ENCODE measurements around the gene PLA2G4F.

Gene PLA2G4F, protein sequence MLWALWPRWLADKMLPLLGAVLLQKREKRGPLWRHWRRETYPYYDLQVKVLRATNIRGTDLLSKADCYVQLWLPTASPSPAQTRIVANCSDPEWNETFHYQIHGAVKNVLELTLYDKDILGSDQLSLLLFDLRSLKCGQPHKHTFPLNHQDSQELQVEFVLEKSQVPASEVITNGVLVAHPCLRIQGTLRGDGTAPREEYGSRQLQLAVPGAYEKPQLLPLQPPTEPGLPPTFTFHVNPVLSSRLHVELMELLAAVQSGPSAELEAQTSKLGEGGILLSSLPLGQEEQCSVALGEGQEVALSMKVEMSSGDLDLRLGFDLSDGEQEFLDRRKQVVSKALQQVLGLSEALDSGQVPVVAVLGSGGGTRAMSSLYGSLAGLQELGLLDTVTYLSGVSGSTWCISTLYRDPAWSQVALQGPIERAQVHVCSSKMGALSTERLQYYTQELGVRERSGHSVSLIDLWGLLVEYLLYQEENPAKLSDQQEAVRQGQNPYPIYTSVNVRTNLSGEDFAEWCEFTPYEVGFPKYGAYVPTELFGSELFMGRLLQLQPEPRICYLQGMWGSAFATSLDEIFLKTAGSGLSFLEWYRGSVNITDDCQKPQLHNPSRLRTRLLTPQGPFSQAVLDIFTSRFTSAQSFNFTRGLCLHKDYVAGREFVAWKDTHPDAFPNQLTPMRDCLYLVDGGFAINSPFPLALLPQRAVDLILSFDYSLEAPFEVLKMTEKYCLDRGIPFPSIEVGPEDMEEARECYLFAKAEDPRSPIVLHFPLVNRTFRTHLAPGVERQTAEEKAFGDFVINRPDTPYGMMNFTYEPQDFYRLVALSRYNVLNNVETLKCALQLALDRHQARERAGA

DNA sequence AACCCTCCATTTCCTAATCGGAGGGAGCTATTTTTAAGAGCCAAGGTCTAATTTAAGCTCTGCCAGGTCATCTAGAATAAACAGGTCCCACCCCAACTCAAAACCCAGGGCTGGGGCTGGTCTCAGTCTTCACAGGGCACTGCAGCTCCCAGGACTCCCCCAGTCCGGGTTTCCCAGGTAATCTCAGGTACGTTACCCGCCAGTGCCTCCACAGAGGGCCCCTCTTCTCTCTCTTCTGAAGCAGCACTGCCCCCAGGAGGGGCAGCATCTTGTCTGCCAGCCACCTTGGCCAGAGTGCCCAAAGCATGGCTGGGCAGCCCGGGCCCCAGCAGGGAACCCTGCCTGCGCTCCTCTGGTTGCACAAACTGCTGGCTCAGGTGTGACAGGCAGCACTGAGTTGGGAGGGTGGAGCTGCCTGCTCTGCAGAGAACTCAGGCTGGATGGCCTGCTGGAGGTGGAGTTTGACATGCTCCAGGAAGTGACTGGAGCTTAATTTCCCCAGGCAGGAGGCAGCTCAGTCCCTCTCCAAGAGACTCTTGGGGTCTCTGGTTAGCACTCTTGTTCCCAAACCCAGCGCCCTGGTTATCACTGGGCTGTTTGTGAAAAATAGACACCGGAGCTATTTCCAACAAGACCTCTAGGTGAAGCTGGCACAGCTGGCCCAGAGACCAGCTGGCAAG is at the start of gene PLA2G4F:
Gene PLA2G4F, minus strand, starts transcription at position 394 of the 680 bp plus-strand sequence. Its CDS starts 87 bp downstream, at position 307.
- Histone ChIP-seq H3K9me3 (no peaks in the 10 kb centered on the region), H3K27ac (no peak within 1 kb of the TSS), H3K36me3 (peaks cover 33% of the 10 kb centered on the region), H3K27me3 (no peaks in the 10 kb centered on the region), H3K4me3 (ENCODE audit: low read depth in 1 of 2, low read length in 1 of 2) (no peak within 1 kb of the TSS), H3K4me1 (ENCODE audit: control insufficient read depth in 1 of 2, insufficient read depth in 1 of 2, low read depth in 1 of 2, low read length in 1 of 2) (no peaks in the 10 kb centered on the region)
- TF ChIP-seq, protein P1, sequence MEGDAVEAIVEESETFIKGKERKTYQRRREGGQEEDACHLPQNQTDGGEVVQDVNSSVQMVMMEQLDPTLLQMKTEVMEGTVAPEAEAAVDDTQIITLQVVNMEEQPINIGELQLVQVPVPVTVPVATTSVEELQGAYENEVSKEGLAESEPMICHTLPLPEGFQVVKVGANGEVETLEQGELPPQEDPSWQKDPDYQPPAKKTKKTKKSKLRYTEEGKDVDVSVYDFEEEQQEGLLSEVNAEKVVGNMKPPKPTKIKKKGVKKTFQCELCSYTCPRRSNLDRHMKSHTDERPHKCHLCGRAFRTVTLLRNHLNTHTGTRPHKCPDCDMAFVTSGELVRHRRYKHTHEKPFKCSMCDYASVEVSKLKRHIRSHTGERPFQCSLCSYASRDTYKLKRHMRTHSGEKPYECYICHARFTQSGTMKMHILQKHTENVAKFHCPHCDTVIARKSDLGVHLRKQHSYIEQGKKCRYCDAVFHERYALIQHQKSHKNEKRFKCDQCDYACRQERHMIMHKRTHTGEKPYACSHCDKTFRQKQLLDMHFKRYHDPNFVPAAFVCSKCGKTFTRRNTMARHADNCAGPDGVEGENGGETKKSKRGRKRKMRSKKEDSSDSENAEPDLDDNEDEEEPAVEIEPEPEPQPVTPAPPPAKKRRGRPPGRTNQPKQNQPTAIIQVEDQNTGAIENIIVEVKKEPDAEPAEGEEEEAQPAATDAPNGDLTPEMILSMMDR (IDR thresholded peaks at IDR 0.05) = no peak

DNA sequence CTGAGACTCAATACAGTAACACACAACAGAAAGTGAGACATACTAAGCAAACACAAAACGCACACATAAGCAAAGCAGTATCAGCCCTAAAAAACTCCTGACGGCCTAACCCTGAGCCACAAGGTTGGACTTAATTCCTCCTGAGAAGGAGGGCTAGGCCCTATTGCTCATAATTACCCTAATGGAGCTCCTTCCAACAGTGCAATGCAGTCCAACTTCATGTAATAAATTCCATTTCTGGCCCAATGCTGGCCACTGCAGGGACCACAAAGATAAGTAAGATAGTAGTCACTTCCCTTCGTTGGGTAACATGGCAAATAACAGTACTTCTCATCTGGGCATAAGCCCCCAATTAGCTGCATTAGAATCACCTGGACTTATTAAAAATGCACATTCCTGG is 47.5 kb upstream of the PLA2G4F start:
- Histone ChIP-seq H3K4me3 (ENCODE audit: low read depth in 1 of 2, low read length in 1 of 2) (no peak overlapping the region), H3K36me3 (peaks cover 19% of the 10 kb centered on the region), H3K27me3 (no peaks in the 10 kb centered on the region), H3K27ac (no peak overlapping the region), H3K4me1 (ENCODE audit: control insufficient read depth in 1 of 2, insufficient read depth in 1 of 2, low read depth in 1 of 2, low read length in 1 of 2) (peaks cover 25 to 28% of the 10 kb centered on the region in 2 experiments), H3K9me3 (no peaks in the 10 kb centered on the region)
- TF ChIP-seq, protein P1 (IDR thresholded peaks at IDR 0.05) = no peak

DNA sequence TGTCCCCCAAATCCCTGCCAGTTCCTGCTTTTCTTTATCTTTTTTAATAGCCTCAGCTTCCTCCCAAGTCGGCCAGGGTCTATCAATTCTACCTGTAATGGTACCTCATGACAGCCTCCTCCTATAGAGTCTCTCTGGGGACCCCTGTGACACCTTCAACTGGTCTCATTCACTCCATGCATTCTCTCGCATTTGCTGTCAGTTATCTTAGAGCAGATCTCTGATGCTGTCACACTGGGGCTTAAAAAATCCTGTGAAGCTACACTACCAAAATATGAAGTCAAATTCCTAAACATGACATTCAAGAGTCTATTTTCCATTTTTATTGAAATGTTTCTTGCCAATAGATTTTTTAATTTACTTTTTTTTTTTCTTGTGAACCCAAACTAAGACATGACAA is 46.2 kb upstream of the PLA2G4F start:
- Histone ChIP-seq H3K4me3 (ENCODE audit: low read depth in 1 of 2, low read length in 1 of 2) (no peak overlapping the region), H3K9me3 (no peaks in the 10 kb centered on the region), H3K27ac (no peak overlapping the region), H3K36me3 (peaks cover 31% of the 10 kb centered on the region), H3K27me3 (no peaks in the 10 kb centered on the region), H3K4me1 (ENCODE audit: control insufficient read depth in 1 of 2, insufficient read depth in 1 of 2, low read depth in 1 of 2, low read length in 1 of 2) (peaks cover 16 to 19% of the 10 kb centered on the region in 2 experiments)
- TF ChIP-seq, protein P1 (IDR thresholded peaks at IDR 0.05) = no peak

DNA sequence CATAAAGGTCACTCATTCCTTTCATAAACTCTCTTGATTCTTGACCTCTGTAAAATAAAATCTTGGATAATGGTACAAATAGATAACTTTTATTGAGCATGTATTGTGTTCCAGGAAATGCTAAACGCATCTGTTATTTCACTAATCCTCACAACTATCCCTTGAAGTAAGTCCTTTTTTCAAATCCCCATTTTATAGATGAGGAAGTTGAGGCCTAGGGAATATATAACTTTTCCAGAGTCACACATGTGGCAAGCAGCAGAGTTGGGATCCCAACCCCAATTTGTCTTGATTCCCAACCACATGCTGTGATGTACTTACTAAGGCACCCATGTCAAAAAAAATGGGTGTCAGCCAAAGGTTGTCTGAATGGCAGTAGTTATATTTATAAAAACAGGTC is 45.4 kb upstream of the PLA2G4F start:
- H3K27me3 ChIP-seq = no peaks in the 10 kb centered on the region
- no peak overlapping the region for H3K27ac ChIP-seq
- H3K4me1 ChIP-seq (ENCODE audit: control insufficient read depth in 1 of 2, insufficient read depth in 1 of 2, low read depth in 1 of 2, low read length in 1 of 2) = peaks cover 7 to 10% of the 10 kb centered on the region in 2 experiments
- no peaks in the 10 kb centered on the region for H3K9me3 ChIP-seq
- TF ChIP-seq, protein P1 (IDR thresholded peaks at IDR 0.05) = no peak
- H3K4me3 ChIP-seq (ENCODE audit: low read depth in 1 of 2, low read length in 1 of 2) = no peak overlapping the region
- peaks cover 37% of the 10 kb centered on the region for H3K36me3 ChIP-seq

DNA sequence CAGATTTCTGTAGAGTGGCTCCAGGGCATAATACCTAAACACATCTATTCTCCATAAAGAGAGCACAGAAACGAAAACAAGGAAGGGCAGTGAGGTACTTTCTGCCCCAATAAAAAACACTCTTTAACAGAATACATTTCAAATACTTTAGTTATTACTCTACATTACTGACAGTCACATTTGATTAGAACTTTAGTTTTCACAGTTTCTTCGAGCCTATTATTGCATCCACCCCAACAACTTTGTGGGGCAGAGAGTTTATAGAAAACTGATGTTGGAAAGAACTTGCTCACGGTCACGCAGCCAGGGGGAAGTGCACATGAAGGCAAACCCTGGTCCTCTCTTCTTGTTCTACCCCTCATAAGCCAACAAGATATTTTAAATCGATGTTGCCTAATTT is 42.7 kb upstream of the PLA2G4F start:
- H3K36me3 ChIP-seq = peaks cover 44% of the 10 kb centered on the region
- H3K4me1 ChIP-seq (ENCODE audit: control insufficient read depth in 1 of 2, insufficient read depth in 1 of 2, low read depth in 1 of 2, low read length in 1 of 2) = peaks cover 0 to 5% of the 10 kb centered on the region in 2 experiments
- no peaks in the 10 kb centered on the region for H3K9me3 ChIP-seq
- H3K27ac ChIP-seq = no peak overlapping the region
- TF ChIP-seq, protein P1 (IDR thresholded peaks at IDR 0.05) = no peak
- H3K27me3 ChIP-seq = no peaks in the 10 kb centered on the region
- no peak overlapping the region for H3K4me3 ChIP-seq (ENCODE audit: low read depth in 1 of 2, low read length in 1 of 2)
